Tibial artery (tissue), 4 donors: ENCODE measurements around the gene FIGNL2.

Source experiments
- DNase-seq, 2 donors: peaks; one replicate each; pipeline ENCODE4 v3.0.0-alpha.2; 2019
- H3K27ac ChIP-seq, 2 donors: fragments of 200-600 bp; sonication (generic) in 1 of 2; 1 replicate in 1 of 2; 2 replicates in 1 of 2; pipeline ENCODE4 v1.5.1; 2018 to 2019; ENCODE audit warnings: mild to moderate bottlenecking in 1 of 2
- H3K27me3 ChIP-seq, 2 donors: fragments of 200-600 bp; sonication (generic) in 1 of 2; one replicate each; pipeline versions ENCODE4 v1.5.1 to v1.6.0; 2016 to 2019
- H3K36me3 ChIP-seq, 3 donors: fragments of 200-600 bp; sonication (generic) in 2 of 3; one replicate each; pipeline ENCODE4 v1.5.1; 2016 to 2019; ENCODE audit warnings: mild to moderate bottlenecking in 2 of 3
- H3K4me1 ChIP-seq, 4 donors: fragments of 200-600 bp; sonication (generic) in 2 of 4; 1 replicate in 3 of 4; 2 replicates in 1 of 4; pipeline ENCODE4 v1.5.1; 2016 to 2019
- H3K4me3 ChIP-seq, 2 donors: fragments of 200-600 bp; sonication (generic) in 1 of 2; 1 replicate in 1 of 2; 2 replicates in 1 of 2; pipeline ENCODE4 v1.5.1; 2018 to 2019; ENCODE audit warnings: mild to moderate bottlenecking in 2 of 2
- H3K9me3 ChIP-seq, 3 donors: fragments of 200-600 bp; sonication (generic) in 1 of 3; one replicate each; pipeline ENCODE4 v1.5.1; 2016 to 2019
- CTCF ChIP-seq, 2 experiments: fragments of 200-600 bp in 1 of 2; fragments of 450-650 bp in 1 of 2; IDR thresholded peaks; one replicate each; pipeline ENCODE4 v1.5.1; 2017 to 2019; ENCODE audit warnings: antibody characterized with exemption in 2 of 2, mild to moderate bottlenecking in 1 of 2, moderate library complexity in 1 of 2
- intact Hi-C: fragments of 100-400 bp; cut with DNase I; formaldehyde crosslinking; loops from one replicate; pipeline ENCODE4 v1.15.0; 2023; ENCODE audit warnings: low total_unique reads

FIGNL2 gene

GRCh38 chr12:51819736-51820525, 28.6 kb downstream of the FIGNL2 start:
- TF ChIP-seq CTCF (IDR thresholded peaks at IDR 0.05) = no peak
- intact Hi-C loops = no loop called here
- no peak for DNase-seq
- no peak overlapping the region for H3K27ac ChIP-seq
- H3K9me3 ChIP-seq = no peaks in the 10 kb centered on the region
- peak overlapping the region; percentile 25 to 35 for H3K4me3 ChIP-seq
- H3K4me1 ChIP-seq = peaks cover 0 to 8% (median under 1%) of the 10 kb centered on the region in 4 donors
- H3K27me3 ChIP-seq = peaks cover 0 to 80% of the 10 kb centered on the region in 2 donors
- H3K36me3 ChIP-seq = no peaks in the 10 kb centered on the region

- Histone ChIP-seq H3K36me3 (no peaks in the 10 kb centered on the region), H3K4me3 (no peak overlapping the region), H3K27me3 (peaks cover 0 to 81% of the 10 kb centered on the region in 2 donors), H3K9me3 (no peaks in the 10 kb centered on the region), H3K4me1 (peaks cover 0 to 15% (median 6%) of the 10 kb centered on the region in 4 donors), H3K27ac (no peak overlapping the region)
- TF ChIP-seq CTCF (IDR thresholded peaks at IDR 0.05) = no peak
- no peak for DNase-seq
- intact Hi-C loops = no loop called here
These were observed 29.8 kb downstream of the FIGNL2 start for GRCh38 chr12:51818566-51819300.

GRCh38 chr12:51818086-51818485, 30.4 kb downstream of the FIGNL2 start:
- Histone ChIP-seq H3K36me3 (no peaks in the 10 kb centered on the region), H3K4me3 (no peak overlapping the region), H3K27ac (no peak overlapping the region), H3K27me3 (peaks cover 0 to 75% of the 10 kb centered on the region in 2 donors), H3K4me1 (peaks cover 0 to 15% (median 6%) of the 10 kb centered on the region in 4 donors), H3K9me3 (no peaks in the 10 kb centered on the region)
- no peak for TF ChIP-seq CTCF (IDR thresholded peaks at IDR 0.05)
- DNase-seq = no peak
- intact Hi-C loops = no loop called here

GRCh38 chr12:51817027-51817953, 31.2 kb downstream of the FIGNL2 start:
- TF ChIP-seq CTCF (IDR thresholded peaks at IDR 0.05) = no peak
- peaks cover 0 to 67% of the 10 kb centered on the region in 2 donors for H3K27me3 ChIP-seq
- DNase-seq = no peak

GRCh38 chr12:51815571-51815970, 32.9 kb downstream of the FIGNL2 start:
- Histone ChIP-seq H3K4me1 (peaks cover 0 to 14% (median 6%) of the 10 kb centered on the region in 4 donors), H3K36me3 (no peaks in the 10 kb centered on the region), H3K9me3 (no peaks in the 10 kb centered on the region), H3K27ac (no peak overlapping the region), H3K4me3 (no peak overlapping the region), H3K27me3 (peaks cover 0 to 51% of the 10 kb centered on the region in 2 donors)
- intact Hi-C loops = no loop called here
- no peak for TF ChIP-seq CTCF (IDR thresholded peaks at IDR 0.05)
- DNase-seq = no peak

More at GRCh38 chr12:51817027-51817953, 31.2 kb downstream of the FIGNL2 start:
- intact Hi-C loops = no loop called here
- Histone ChIP-seq H3K36me3 (no peaks in the 10 kb centered on the region), H3K4me1 (peaks cover 0 to 15% (median 6%) of the 10 kb centered on the region in 4 donors), H3K27ac (no peak overlapping the region), H3K4me3 (no peak overlapping the region), H3K9me3 (no peaks in the 10 kb centered on the region)
